Measurements from ENCODE around the gene CACNA2D4.

The CACNA2D4 gene

DNA sequence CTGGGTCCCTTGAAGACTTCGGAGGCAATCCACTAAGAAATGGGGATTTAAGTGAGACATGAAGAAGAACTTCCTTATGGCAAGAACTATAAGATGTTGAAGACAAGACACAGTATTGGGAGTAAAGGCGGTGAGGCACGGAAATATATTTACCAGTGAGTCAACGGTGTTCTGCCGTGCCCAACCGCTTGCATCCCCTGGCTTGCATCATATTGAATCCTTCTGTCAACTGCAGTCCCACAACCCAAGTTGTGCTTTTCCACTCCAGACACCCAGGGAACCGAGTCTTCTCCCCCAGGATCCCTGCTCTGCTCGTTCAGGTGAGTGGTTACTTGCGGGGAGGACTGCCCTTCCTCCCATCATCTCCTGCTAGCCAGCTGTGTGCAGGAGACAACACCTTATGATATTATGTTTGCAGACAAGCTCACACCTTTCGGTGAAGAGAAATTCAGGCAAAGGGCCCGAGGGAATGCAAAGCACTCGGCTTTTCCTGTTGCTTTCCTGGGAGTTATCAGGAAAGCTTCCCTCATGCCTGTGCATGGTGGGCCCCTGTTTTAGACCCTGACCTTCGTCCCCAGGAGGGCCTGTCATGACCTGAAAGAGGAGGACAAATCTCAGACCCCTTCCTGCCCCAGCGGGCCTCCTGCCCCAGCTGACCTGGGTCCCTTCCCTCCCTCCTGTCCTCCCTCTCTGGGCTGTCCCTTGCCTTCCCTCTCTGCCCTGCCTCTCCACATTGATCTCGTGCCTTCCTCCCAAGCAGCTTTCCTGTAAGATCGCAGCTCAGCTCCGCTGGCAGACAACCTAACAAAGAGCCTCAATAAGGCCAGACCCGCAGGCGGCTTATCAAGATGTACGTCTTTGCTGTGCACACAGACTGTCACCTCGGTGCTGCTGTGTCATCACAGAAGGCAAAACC lies 102.4 kb downstream of the CACNA2D4 start:
- H3K4me3 ChIP-seq (ENCODE audit: control insufficient read depth, low read depth, low read length) = no peak overlapping the region
- TF ChIP-seq, protein P1, sequence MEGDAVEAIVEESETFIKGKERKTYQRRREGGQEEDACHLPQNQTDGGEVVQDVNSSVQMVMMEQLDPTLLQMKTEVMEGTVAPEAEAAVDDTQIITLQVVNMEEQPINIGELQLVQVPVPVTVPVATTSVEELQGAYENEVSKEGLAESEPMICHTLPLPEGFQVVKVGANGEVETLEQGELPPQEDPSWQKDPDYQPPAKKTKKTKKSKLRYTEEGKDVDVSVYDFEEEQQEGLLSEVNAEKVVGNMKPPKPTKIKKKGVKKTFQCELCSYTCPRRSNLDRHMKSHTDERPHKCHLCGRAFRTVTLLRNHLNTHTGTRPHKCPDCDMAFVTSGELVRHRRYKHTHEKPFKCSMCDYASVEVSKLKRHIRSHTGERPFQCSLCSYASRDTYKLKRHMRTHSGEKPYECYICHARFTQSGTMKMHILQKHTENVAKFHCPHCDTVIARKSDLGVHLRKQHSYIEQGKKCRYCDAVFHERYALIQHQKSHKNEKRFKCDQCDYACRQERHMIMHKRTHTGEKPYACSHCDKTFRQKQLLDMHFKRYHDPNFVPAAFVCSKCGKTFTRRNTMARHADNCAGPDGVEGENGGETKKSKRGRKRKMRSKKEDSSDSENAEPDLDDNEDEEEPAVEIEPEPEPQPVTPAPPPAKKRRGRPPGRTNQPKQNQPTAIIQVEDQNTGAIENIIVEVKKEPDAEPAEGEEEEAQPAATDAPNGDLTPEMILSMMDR (IDR thresholded peaks at IDR 0.05; ENCODE audit: control insufficient read depth, insufficient read depth, low read depth, low read length, missing control alignments) = no peak
- no peak for DNase-seq (ENCODE audit: low read depth)

DNA sequence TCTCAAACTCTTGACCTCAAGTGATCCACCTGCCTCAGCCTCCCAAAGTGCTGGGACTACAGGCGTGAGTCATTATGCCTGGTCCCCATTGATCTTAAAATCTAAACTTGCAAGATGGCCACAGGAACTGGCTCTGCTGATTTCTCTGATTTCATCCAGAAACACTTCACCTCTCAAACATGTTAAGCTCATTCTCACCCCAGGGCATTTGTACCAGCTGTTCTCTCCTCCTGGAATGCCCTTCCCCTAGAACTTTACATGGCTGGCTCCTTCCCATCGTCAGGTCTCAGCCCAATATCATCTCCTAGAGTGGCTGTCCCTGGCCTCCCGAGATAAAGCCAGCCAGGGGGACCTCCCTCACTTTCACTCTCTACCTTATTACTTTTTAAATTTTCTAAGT lies 103.3 kb downstream of the CACNA2D4 start:
- TF ChIP-seq, protein P1 (IDR thresholded peaks at IDR 0.05; ENCODE audit: control insufficient read depth, insufficient read depth, low read depth, low read length, missing control alignments) = no peak
- DNase-seq (ENCODE audit: low read depth) = no peak
- H3K4me3 ChIP-seq (ENCODE audit: control insufficient read depth, low read depth, low read length) = no peak overlapping the region

DNA sequence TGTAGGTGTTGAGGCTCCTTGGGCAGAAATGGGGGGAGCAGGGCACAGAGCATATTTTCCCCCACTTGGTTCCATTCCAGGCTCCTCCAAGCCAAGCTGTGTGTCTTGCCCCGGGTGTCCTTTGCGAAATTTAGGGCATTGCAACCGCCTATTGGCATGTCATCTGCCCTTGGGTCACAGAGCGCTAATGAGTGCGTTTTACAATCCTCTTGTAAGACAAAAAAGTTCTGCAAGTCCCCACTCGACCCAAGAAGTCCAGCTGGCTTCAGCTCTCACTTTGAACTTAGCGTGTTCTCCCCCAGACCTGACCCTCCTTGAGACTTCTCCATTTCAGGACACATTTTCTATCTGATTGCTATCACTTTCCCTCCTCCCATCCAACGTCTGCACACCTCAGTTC lies 104.2 kb downstream of the CACNA2D4 start:
- H3K4me3 ChIP-seq (ENCODE audit: control insufficient read depth, low read depth, low read length) = no peak overlapping the region
- no peak for DNase-seq (ENCODE audit: low read depth)
- TF ChIP-seq, protein P1 (IDR thresholded peaks at IDR 0.05; ENCODE audit: control insufficient read depth, insufficient read depth, low read depth, low read length, missing control alignments) = no peak

DNA sequence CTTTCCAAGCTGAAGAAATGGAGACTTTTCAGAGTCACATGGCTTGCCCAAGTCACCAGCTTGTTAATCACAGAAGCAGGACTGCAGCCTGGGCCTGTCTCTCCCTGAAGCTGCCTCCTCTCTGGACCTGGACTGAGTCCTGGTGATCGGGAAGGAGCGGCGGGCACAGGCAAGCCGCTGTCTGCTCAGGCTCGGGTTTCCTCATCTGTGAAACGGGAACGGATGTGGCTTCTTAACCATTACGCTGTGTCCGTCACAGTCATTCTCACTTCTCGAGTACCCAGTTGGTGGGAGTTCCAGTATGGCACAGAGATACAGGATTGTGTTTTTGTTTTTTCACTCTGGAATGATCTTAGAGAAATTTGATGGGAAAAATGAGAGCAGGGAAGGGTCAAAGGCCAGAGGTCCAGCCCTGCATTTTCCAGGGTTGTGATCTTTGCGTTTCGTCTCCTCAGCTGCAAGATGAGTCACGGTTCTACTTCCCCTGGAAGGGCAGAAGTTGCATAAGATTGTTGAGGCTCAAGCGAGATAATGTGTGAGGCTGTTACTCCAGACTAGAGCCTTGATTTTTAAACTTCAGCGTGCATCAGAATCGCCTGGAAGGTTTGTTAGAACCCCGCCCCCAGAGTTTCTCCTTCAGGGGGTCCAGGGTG lies 105.7 kb downstream of the CACNA2D4 start:
- TF ChIP-seq, protein P1 (IDR thresholded peaks at IDR 0.05; ENCODE audit: control insufficient read depth, insufficient read depth, low read depth, low read length, missing control alignments) = no peak
- DNase-seq (ENCODE audit: low read depth) = no peak
- no peak overlapping the region for H3K4me3 ChIP-seq (ENCODE audit: control insufficient read depth, low read depth, low read length)

DNA sequence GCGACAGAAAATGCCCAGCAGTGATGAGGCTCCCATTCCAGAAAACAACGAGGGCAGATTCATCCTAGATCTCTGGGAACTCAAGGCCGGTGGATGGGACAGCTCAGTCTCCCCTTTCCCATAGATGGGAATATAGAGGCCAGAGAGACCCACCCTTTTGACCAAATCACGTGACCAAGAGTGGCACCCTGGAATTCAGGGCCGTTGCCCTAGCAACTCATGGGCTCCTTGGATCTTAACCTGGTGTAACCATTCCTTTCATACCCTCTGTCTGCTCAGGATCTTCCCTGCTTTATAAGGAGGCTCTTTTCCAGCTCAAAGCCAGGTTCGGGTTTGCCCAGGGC lies 106.5 kb downstream of the CACNA2D4 start:
- no peak overlapping the region for H3K4me3 ChIP-seq (ENCODE audit: control insufficient read depth, low read depth, low read length)
- TF ChIP-seq, protein P1 (IDR thresholded peaks at IDR 0.05; ENCODE audit: control insufficient read depth, insufficient read depth, low read depth, low read length, missing control alignments) = no peak
- DNase-seq (ENCODE audit: low read depth) = no peak

DNA sequence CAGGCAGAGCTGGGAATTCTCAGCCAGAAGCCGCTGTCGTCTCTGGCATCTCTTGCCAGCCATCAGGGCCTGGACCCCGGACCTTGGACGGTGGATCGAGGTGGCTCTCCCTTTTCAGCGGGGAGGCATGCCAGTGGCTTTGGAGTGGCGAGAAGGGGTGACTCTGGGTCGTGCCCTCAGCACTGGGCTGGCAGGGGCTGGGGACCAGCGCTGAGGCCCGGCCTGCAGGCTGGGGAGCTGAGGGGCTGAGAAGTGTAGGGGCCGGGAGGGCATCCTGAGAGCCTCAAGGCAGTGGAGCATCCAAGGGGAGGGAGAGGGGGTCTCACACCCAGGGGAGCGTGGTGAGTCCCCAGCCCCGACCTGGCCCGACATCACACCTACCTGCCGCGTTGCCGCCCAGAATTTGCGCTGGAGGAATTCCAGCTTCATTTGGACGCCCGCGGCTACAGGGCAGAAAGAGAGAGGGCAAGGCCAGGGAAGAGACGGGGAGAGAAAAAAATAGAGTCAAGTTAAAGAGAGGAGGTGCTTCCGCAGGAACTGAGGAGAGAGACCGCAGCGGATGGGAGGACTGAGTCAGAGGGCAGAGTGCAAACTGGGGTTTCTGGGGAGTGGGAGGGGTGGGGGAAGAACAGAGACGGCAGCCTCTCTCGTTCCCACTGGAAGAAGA lies 107.0 kb downstream of the CACNA2D4 start:
- TF ChIP-seq, protein P1 (IDR thresholded peaks at IDR 0.05; ENCODE audit: control insufficient read depth, insufficient read depth, low read depth, low read length, missing control alignments) = no peak
- DNase-seq (ENCODE audit: low read depth) = no peak
- H3K4me3 ChIP-seq (ENCODE audit: control insufficient read depth, low read depth, low read length) = no peak overlapping the region

All from AG09309 (cell line).